Small intestine (tissue), 7 donors: ENCODE data around the gene P2RX7. TPM values are rescaled to one million over a fixed set of nuclear protein-coding genes. Genes with fewer than 3 reads are reported as not detected.

Source experiments
- DNase-seq, 2 donors: peaks; one replicate each; pipeline versions ENCODE4 v3.0.0 to v3.0.0-alpha.2; 2013
- FAIRE-seq: peaks from 2 replicates; lab custom pipeline; 2012; peaks lifted over from hg19 to GRCh38; lab: Jason Lieb, UNC
- H3K27ac ChIP-seq, 3 donors: one replicate each; pipeline ENCODE4 v1.5.1; 2013; ENCODE audit warnings: low read length in 2 of 3, mild to moderate bottlenecking in 2 of 3, control low read depth in 1 of 3, inconsistent platforms in 1 of 3, low read depth in 1 of 3, moderate library complexity in 1 of 3
- H3K27me3 ChIP-seq, 3 donors: one replicate each; pipeline ENCODE4 v1.6.1; 2013; ENCODE audit warnings: low read length in 3 of 3, inconsistent platforms in 1 of 3; ENCODE audit not compliant: control insufficient read depth in 3 of 3, insufficient read depth in 3 of 3
- H3K36me3 ChIP-seq, 3 donors: one replicate each; pipeline ENCODE4 v1.6.1; 2013; ENCODE audit warnings: low read length in 3 of 3, inconsistent platforms in 1 of 3, low read depth in 1 of 3, mild to moderate bottlenecking in 1 of 3, moderate library complexity in 1 of 3; ENCODE audit not compliant: control insufficient read depth in 3 of 3, insufficient read depth in 2 of 3
- H3K4me1 ChIP-seq, 3 donors: one replicate each; pipeline ENCODE4 v1.6.1; 2013; ENCODE audit warnings: low read length in 2 of 3, inconsistent platforms in 1 of 3, low read depth in 1 of 3, mild to moderate bottlenecking in 1 of 3, moderate library complexity in 1 of 3; ENCODE audit not compliant: control insufficient read depth in 3 of 3, insufficient read depth in 2 of 3
- H3K4me3 ChIP-seq, 3 donors: one replicate each; pipeline ENCODE4 v1.5.1; 2013; ENCODE audit warnings: low read length in 3 of 3, control low read depth in 1 of 3, inconsistent platforms in 1 of 3, low read depth in 1 of 3, mild to moderate bottlenecking in 1 of 3, moderate library complexity in 1 of 3
- H3K9me3 ChIP-seq, 2 donors: one replicate each; pipeline ENCODE4 v1.6.1; 2013; ENCODE audit warnings: low read depth in 1 of 2, low read length in 1 of 2; ENCODE audit not compliant: control insufficient read depth in 2 of 2, insufficient read depth in 1 of 2
- WGBS, 3 donors: extraction: QIAGEN DNeasy Blood & Tissue Kit; methylation state at CpG; one replicate each; pipeline ENCODE4 v1.1.7; 2013; 5-methylcytosine and 5-hydroxymethylcytosine counted together
- polyA plus RNA-seq, 4 donors: library from polyadenylated mRNA; stranded (reverse) in 3 of 4; unstranded in 1 of 4; fragments of 200-250 nt in 3 of 4; fragments of 120-200 nt in 1 of 4; gene quantifications; one replicate each; pipeline versions ENCODE4 v1.2.1 to v1.2.3, GENCODE V29; 2013
- donor health status: healthy with polysubstance abuse.
- donor health status: control.
- donor health status: control.
- donor health status: Bipolar disorder and iron deficiency.
- donor health status: healthy.

The P2RX7 gene
- polyA plus RNA-seq, 4 donors: 0.27 to 0.66 (median 0.62) TPM; not detected in 1

GRCh38 chr12:121230538-121230907 lies 97.8 kb downstream of the P2RX7 start:
- peak overlapping the region in 1 of 3 donors; percentile 94 for H3K27ac ChIP-seq
- DNase-seq (no peak), FAIRE-seq (no peak)
- H3K4me3 ChIP-seq: no peak overlapping the region
- WGBS, 3 donors: 86 to 92% (median 86%) methylated on average over 12 of the region's 12 CpGs
- H3K36me3 ChIP-seq: peaks cover 0 to 88% (median 12%) of the 10 kb centered on the region in 3 donors
- peaks cover 0 to 5% of the 10 kb centered on the region in 2 donors for H3K9me3 ChIP-seq
- H3K4me1 ChIP-seq: peaks cover 0 to 35% (median 0%) of the 10 kb centered on the region in 3 donors
- no peaks in the 10 kb centered on the region for H3K27me3 ChIP-seq

GRCh38 chr12:121232163-121232562 lies 99.5 kb downstream of the P2RX7 start:
- H3K27ac ChIP-seq: no peak overlapping the region
- 89 to 93% (median 89%) methylated on average over 14 to 16 of the region's 16 CpGs for WGBS, 3 donors
- FAIRE-seq: no peak
- H3K4me1 ChIP-seq: peaks cover 0 to 46% (median 0%) of the 10 kb centered on the region in 3 donors
- peaks cover 0 to 91% (median 10%) of the 10 kb centered on the region in 3 donors for H3K36me3 ChIP-seq
- H3K27me3 ChIP-seq: no peaks in the 10 kb centered on the region
- no peak for DNase-seq
- H3K9me3 ChIP-seq: peaks cover 0 to 5% of the 10 kb centered on the region in 2 donors
- no peak overlapping the region for H3K4me3 ChIP-seq

- H3K36me3 ChIP-seq: peaks cover 0 to 92% (median 10%) of the 10 kb centered on the region in 3 donors
- no peak overlapping the region for H3K27ac ChIP-seq
- H3K9me3 ChIP-seq: peaks cover 0 to 5% of the 10 kb centered on the region in 2 donors
- 90 to 91% (median 90%) methylated on average over 14 of the region's 14 CpGs for WGBS, 3 donors
- DNase-seq (no peak), FAIRE-seq (no peak)
- peaks cover 0 to 42% (median 0%) of the 10 kb centered on the region in 3 donors for H3K4me1 ChIP-seq
- H3K4me3 ChIP-seq: no peak overlapping the region
- H3K27me3 ChIP-seq: no peaks in the 10 kb centered on the region
Observed at GRCh38 chr12:121232977-121233627, 100.4 kb downstream of the P2RX7 start.

- DNase-seq (no peak), FAIRE-seq (no peak)
- Histone ChIP-seq H3K36me3 (peaks cover 0 to 96% (median 8%) of the 10 kb centered on the region in 3 donors), H3K27ac (no peak overlapping the region), H3K4me1 (peaks cover 0 to 42% (median 0%) of the 10 kb centered on the region in 3 donors), H3K4me3 (no peak overlapping the region), H3K9me3 (peaks cover 0 to 5% of the 10 kb centered on the region in 2 donors), H3K27me3 (no peaks in the 10 kb centered on the region)
- WGBS, 3 donors: 87 to 92% (median 91%) methylated on average over 11 of the region's 11 CpGs
Observed at GRCh38 chr12:121233628-121234020, 100.9 kb downstream of the P2RX7 start.

GRCh38 chr12:121236776-121237175 lies 104.1 kb downstream of the P2RX7 start:
- FAIRE-seq (no peak), DNase-seq (peak in 1 of 2 donors; percentile 89)
- Histone ChIP-seq H3K27ac (peak overlapping the region in 1 of 3 donors; percentile 93), H3K27me3 (no peaks in the 10 kb centered on the region), H3K4me1 (peaks cover 0 to 38% (median 0%) of the 10 kb centered on the region in 3 donors), H3K4me3 (no peak overlapping the region), H3K9me3 (no peaks in the 10 kb centered on the region), H3K36me3 (peaks cover 0 to 93% (median 3%) of the 10 kb centered on the region in 3 donors)
- 65 to 82% (median 66%) methylated on average over 9 of the region's 9 CpGs for WGBS, 3 donors

GRCh38 chr12:121237415-121237814 lies 104.7 kb downstream of the P2RX7 start:
- H3K27ac ChIP-seq: peak overlapping the region in 1 of 3 donors; percentile 93
- peaks cover 0 to 92% (median 3%) of the 10 kb centered on the region in 3 donors for H3K36me3 ChIP-seq
- no peak overlapping the region for H3K4me3 ChIP-seq
- H3K27me3 ChIP-seq: no peaks in the 10 kb centered on the region
- DNase-seq (no peak), FAIRE-seq (no peak)
- 86 to 91% (median 89%) methylated on average over 8 of the region's 8 CpGs for WGBS, 3 donors
- H3K4me1 ChIP-seq: peaks cover 0 to 38% (median 0%) of the 10 kb centered on the region in 3 donors
- H3K9me3 ChIP-seq: no peaks in the 10 kb centered on the region

Other genes with a start within 250 kb of the P2RX7 start
- 10 to 100 TPM in 2 of 4 donors, 1 to 10 TPM in 2; 8.4 to 57.8 (median 13.7) TPM for gene SPPL3, start 228.5 kb upstream of the P2RX7 start, polyA plus RNA-seq
- gene HNF1A, start 154.3 kb upstream of the P2RX7 start, polyA plus RNA-seq: 10 to 100 TPM; 23.0 to 71.3 (median 37.2) TPM
- gene C12orf43, start 116.4 kb upstream of the P2RX7 start, polyA plus RNA-seq: 10 to 100 TPM in 1 of 4 donors, 1 to 10 TPM in 3; 4.5 to 11.4 (median 7.2) TPM
- 1 to 10 TPM in 3 of 4 donors, under 1 TPM in 1; 0.56 to 3.0 (median 2.0) TPM for gene OASL, start 93.6 kb upstream of the P2RX7 start, polyA plus RNA-seq
- gene P2RX4, start 77.3 kb downstream of the P2RX7 start, polyA plus RNA-seq: 100 to 1,000 TPM in 1 of 4 donors, 10 to 100 TPM in 3; 17.5 to 129 (median 43.5) TPM
- 10 to 100 TPM; 25.4 to 46.5 (median 39.5) TPM for gene CAMKK2, start 163.8 kb downstream of the P2RX7 start, polyA plus RNA-seq
- gene ANAPC5, start 219.5 kb downstream of the P2RX7 start, polyA plus RNA-seq: 100 to 1,000 TPM in 1 of 4 donors, 10 to 100 TPM in 3; 65.4 to 135 (median 79.4) TPM